ENCODE results near the gene NMT1.
"Not testable (repeated sequence)": the region's sequence is repeated elsewhere in the genome, so short reads cannot be mapped to it uniquely, and the experiment has no call there.

The NMT1 gene

GRCh38 chr17:45038728-45039634 is 22.1 kb upstream of the NMT1 start:
- DNase-seq (ENCODE audit: low read depth), result no peak

GRCh38 chr17:45040459-45040858 is 20.7 kb upstream of the NMT1 start:
- no peak for DNase-seq (ENCODE audit: low read depth)

GRCh38 chr17:45042346-45043120 is 18.6 kb upstream of the NMT1 start:
- DNase-seq (ENCODE audit: low read depth), result no peak

GRCh38 chr17:45043813-45044540 is 17.1 kb upstream of the NMT1 start:
- no peak for DNase-seq (ENCODE audit: low read depth)

GRCh38 chr17:45046537-45047125 is 14.5 kb upstream of the NMT1 start:
- no peak for DNase-seq (ENCODE audit: low read depth)

GRCh38 chr17:45048795-45049563 is 12.1 kb upstream of the NMT1 start:
- DNase-seq (ENCODE audit: low read depth), result no peak

GRCh38 chr17:45050481-45051059 is 10.5 kb upstream of the NMT1 start:
- no peak for DNase-seq (ENCODE audit: low read depth)

- peak; percentile 86 for DNase-seq (ENCODE audit: low read depth)
Measured at GRCh38 chr17:45051060-45051719, 9.9 kb upstream of the NMT1 start, which contains the start of gene DCAKD. TSS of gene DCAKD (minus strand) at chr17:45051632. CDS start at chr17:45034885, 16,747 bp downstream.

- DNase-seq (ENCODE audit: low read depth), result not testable (repeated sequence)
Measured at GRCh38 chr17:45051720-45052051, 9.4 kb upstream of the NMT1 start.

- DNase-seq (ENCODE audit: low read depth), result peak; percentile 27
Measured at GRCh38 chr17:45052052-45052772, 8.9 kb upstream of the NMT1 start.

- no peak for DNase-seq (ENCODE audit: low read depth)
Measured at GRCh38 chr17:45060382-45060796, 728 bp upstream of the NMT1 start.

- no peak for DNase-seq (ENCODE audit: low read depth)
Measured at GRCh38 chr17:45061606-45062205, 589 bp downstream of the NMT1 start.

GRCh38 chr17:45063198-45063597 is 2.1 kb downstream of the NMT1 start:
- no peak for DNase-seq (ENCODE audit: low read depth)

- DNase-seq (ENCODE audit: low read depth), result no peak
Measured at GRCh38 chr17:45067637-45068036, 6.5 kb downstream of the NMT1 start.

- no peak for DNase-seq (ENCODE audit: low read depth)
Measured at GRCh38 chr17:45070001-45070400, 8.9 kb downstream of the NMT1 start.

- no peak for DNase-seq (ENCODE audit: low read depth)
Measured at GRCh38 chr17:45070809-45071208, 9.7 kb downstream of the NMT1 start.

GRCh38 chr17:45073414-45074070 is 12.4 kb downstream of the NMT1 start:
- DNase-seq (ENCODE audit: low read depth), result no peak

GRCh38 chr17:45077643-45078042 is 16.5 kb downstream of the NMT1 start:
- DNase-seq (ENCODE audit: low read depth), result no peak

All from activated T-helper 1 cell treated with Interleukin-2 at 50 U/mL for 16 hours (primary cell).